Gastrocnemius medialis (tissue), 4 donors: ENCODE results near the gene COX10.
"Not testable (repeated sequence)": the region's sequence is repeated elsewhere in the genome, so short reads cannot be mapped to it uniquely, and the experiment has no call there.

Experiments
- POLR2A ChIP-seq, 2 donors: fragments of 450-650 bp; IDR thresholded peaks; one replicate each; pipeline ENCODE4 v1.6.1; 2017; ENCODE audit warnings: antibody characterized with exemption in 2 of 2, mild to moderate bottlenecking in 2 of 2, moderate library complexity in 2 of 2
- TF ChIP-seq, protein P1 (sequence below), 5 experiments: fragments of 450-650 bp in 3 of 5; fragments of 200-600 bp in 2 of 5; sonication (generic) in 2 of 5; IDR thresholded peaks in 4 of 5; conservative IDR thresholded peaks in 1 of 5; 1 replicate in 4 of 5; 2 replicates in 1 of 5; pipeline ENCODE4 v1.5.1; 2016 to 2019; ENCODE audit warnings: antibody characterized with exemption in 5 of 5, mild to moderate bottlenecking in 3 of 5, moderate library complexity in 3 of 5

DNA sequence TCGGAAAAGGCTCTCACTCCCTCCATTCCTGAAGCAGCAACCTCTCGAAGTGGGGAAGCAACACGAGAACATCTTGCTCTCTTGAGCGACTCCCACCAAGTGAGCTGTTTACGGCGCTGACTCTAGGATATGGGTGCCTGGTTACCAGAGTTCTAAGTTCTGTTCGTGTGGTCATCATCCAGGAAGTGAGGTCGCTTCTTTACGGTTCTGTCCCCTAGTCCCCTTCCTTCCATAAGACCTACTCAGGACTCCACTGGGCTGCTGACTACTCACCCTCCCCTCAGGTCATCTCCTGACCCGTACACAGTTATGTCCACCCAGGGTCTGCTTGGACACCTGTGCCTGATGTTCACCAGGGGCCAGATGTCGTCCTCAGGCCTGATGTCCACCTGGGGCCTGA is 167.5 kb downstream of the COX10 start, which contains the start of gene CDRT15:
- TF ChIP-seq, protein P1, sequence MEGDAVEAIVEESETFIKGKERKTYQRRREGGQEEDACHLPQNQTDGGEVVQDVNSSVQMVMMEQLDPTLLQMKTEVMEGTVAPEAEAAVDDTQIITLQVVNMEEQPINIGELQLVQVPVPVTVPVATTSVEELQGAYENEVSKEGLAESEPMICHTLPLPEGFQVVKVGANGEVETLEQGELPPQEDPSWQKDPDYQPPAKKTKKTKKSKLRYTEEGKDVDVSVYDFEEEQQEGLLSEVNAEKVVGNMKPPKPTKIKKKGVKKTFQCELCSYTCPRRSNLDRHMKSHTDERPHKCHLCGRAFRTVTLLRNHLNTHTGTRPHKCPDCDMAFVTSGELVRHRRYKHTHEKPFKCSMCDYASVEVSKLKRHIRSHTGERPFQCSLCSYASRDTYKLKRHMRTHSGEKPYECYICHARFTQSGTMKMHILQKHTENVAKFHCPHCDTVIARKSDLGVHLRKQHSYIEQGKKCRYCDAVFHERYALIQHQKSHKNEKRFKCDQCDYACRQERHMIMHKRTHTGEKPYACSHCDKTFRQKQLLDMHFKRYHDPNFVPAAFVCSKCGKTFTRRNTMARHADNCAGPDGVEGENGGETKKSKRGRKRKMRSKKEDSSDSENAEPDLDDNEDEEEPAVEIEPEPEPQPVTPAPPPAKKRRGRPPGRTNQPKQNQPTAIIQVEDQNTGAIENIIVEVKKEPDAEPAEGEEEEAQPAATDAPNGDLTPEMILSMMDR (IDR thresholded peaks at IDR 0.05 in 4 of 5, conservative IDR thresholded peaks at IDR 0.05 in 1 of 5): not testable (repeated sequence)
- TF ChIP-seq POLR2A (IDR thresholded peaks at IDR 0.05): not testable (repeated sequence)
